Measurements from ENCODE around the gene CDH4. TPM values are rescaled to one million over a fixed set of nuclear protein-coding genes. Genes with fewer than 3 reads are reported as not detected.

CDH4 gene
- total RNA-seq, 2 experiments from 2014 or later: not detected

- no peak overlapping the region for H3K4me2 ChIP-seq (ENCODE audit: low read length)
- CTCF ChIA-PET (ENCODE audit: unreplicated experiment): interaction anchor here (0.6 kb wide), 1 partner anchor 640 kb away, joined by 3 read pairs; no protein-coding TSS in a partner anchor
- no peak for DNase-seq (ENCODE audit: low spot score)
- H3K4me1 ChIP-seq (ENCODE audit: insufficient read depth, low read length, poor library complexity, severe bottlenecking): no peaks in the 10 kb centered on the region
- no peaks in the 10 kb centered on the region for H3K9me3 ChIP-seq (ENCODE audit: low read length)
- H2AFZ ChIP-seq (ENCODE audit: low read length): no peak overlapping the region
- H3K36me3 ChIP-seq (ENCODE audit: insufficient read depth, low read length): no peaks in the 10 kb centered on the region
- no peak overlapping the region for H3K4me3 ChIP-seq (ENCODE audit: low read depth, low read length, poor library complexity, severe bottlenecking)
- H3K79me2 ChIP-seq (ENCODE audit: insufficient read depth, low read depth, low read length): no peaks in the 10 kb centered on the region
- BruUV-seq (replicated peaks): no TSS peak
- POLR2A ChIA-PET: no interaction called here
- intact Hi-C loops (cut with micrococcal nuclease; ENCODE audit: unreplicated experiment): no loop called here
- H3K27ac ChIP-seq (ENCODE audit: low read depth, low read length, poor library complexity, severe bottlenecking): no peak overlapping the region
- H4K20me1 ChIP-seq (ENCODE audit: insufficient read depth, low read length): no peaks in the 10 kb centered on the region
- TF ChIP-seq CTCF (conservative IDR thresholded peaks at IDR 0.05; ENCODE audit: low read length) (no peak), EZH2phosphoT487 (IDR thresholded peaks at IDR 0.05; ENCODE audit: borderline replicate concordance, low read depth, low read length) (no peak)
- H3K9me2 ChIP-seq (ENCODE audit: insufficient read depth, low read length): no peaks in the 10 kb centered on the region
These were observed 619.1 kb downstream of the CDH4 start for GRCh38 chr20:61871160-61871559.

GRCh38 chr20:61871913-61872312 is 619.9 kb downstream of the CDH4 start:
- no TSS peak for BruUV-seq (replicated peaks)
- intact Hi-C loops (cut with micrococcal nuclease; ENCODE audit: unreplicated experiment): no loop called here
- TF ChIP-seq EZH2phosphoT487 (IDR thresholded peaks at IDR 0.05; ENCODE audit: borderline replicate concordance, low read depth, low read length) (no peak), CTCF (conservative IDR thresholded peaks at IDR 0.05; ENCODE audit: low read length) (no peak)
- Histone ChIP-seq H3K79me2 (ENCODE audit: insufficient read depth, low read depth, low read length) (no peaks in the 10 kb centered on the region), H3K4me1 (ENCODE audit: insufficient read depth, low read length, poor library complexity, severe bottlenecking) (no peaks in the 10 kb centered on the region), H4K20me1 (ENCODE audit: insufficient read depth, low read length) (no peaks in the 10 kb centered on the region), H3K4me2 (ENCODE audit: low read length) (no peak overlapping the region), H3K4me3 (ENCODE audit: low read depth, low read length, poor library complexity, severe bottlenecking) (no peak overlapping the region), H3K36me3 (ENCODE audit: insufficient read depth, low read length) (no peaks in the 10 kb centered on the region), H3K27ac (ENCODE audit: low read depth, low read length, poor library complexity, severe bottlenecking) (no peak overlapping the region), H3K9me3 (ENCODE audit: low read length) (no peaks in the 10 kb centered on the region), H3K9me2 (ENCODE audit: insufficient read depth, low read length) (no peaks in the 10 kb centered on the region), H2AFZ (ENCODE audit: low read length) (no peak overlapping the region)
- ChIA-PET POLR2A (no interaction called here), CTCF (ENCODE audit: unreplicated experiment) (no interaction called here)
- DNase-seq (ENCODE audit: low spot score): no peak

GRCh38 chr20:61872371-61872900 is 620.4 kb downstream of the CDH4 start:
- no peak overlapping the region for H3K4me3 ChIP-seq (ENCODE audit: low read depth, low read length, poor library complexity, severe bottlenecking)
- intact Hi-C loops (cut with micrococcal nuclease; ENCODE audit: unreplicated experiment): no loop called here
- no peaks in the 10 kb centered on the region for H3K9me3 ChIP-seq (ENCODE audit: low read length)
- no peak overlapping the region for H2AFZ ChIP-seq (ENCODE audit: low read length)
- BruUV-seq (replicated peaks): no TSS peak
- no peaks in the 10 kb centered on the region for H3K79me2 ChIP-seq (ENCODE audit: insufficient read depth, low read depth, low read length)
- H4K20me1 ChIP-seq (ENCODE audit: insufficient read depth, low read length): no peaks in the 10 kb centered on the region
- H3K36me3 ChIP-seq (ENCODE audit: insufficient read depth, low read length): no peaks in the 10 kb centered on the region
- no peak for TF ChIP-seq CTCF (conservative IDR thresholded peaks at IDR 0.05; ENCODE audit: low read length)
- no peak for TF ChIP-seq EZH2phosphoT487 (IDR thresholded peaks at IDR 0.05; ENCODE audit: borderline replicate concordance, low read depth, low read length)
- H3K4me1 ChIP-seq (ENCODE audit: insufficient read depth, low read length, poor library complexity, severe bottlenecking): no peaks in the 10 kb centered on the region
- H3K9me2 ChIP-seq (ENCODE audit: insufficient read depth, low read length): no peaks in the 10 kb centered on the region
- no peak for DNase-seq (ENCODE audit: low spot score)
- no peak overlapping the region for H3K4me2 ChIP-seq (ENCODE audit: low read length)
- H3K27ac ChIP-seq (ENCODE audit: low read depth, low read length, poor library complexity, severe bottlenecking): no peak overlapping the region
- CTCF ChIA-PET (ENCODE audit: unreplicated experiment): no interaction called here
- POLR2A ChIA-PET: no interaction called here

All from OCI-LY7 (cell line).